ENCODE data around the gene BMF. TPM values are rescaled to one million over a fixed set of nuclear protein-coding genes. Genes with fewer than 3 reads are reported as not detected.

The BMF gene
- total and polyA plus RNA-seq, 8 donors = 2.2 to 11.7 (median 5.8) TPM

- Histone ChIP-seq H3K27me3 (no peaks in the 10 kb centered on the region), H3K4me3 (peak overlapping the region; percentile 72 to 91 (median 81)), H3K27ac (peak overlapping the region; percentile 79 to 94 (median 90)), H3K4me1 (peaks cover 48 to 58% (median 57%) of the 10 kb centered on the region in 4 donors), H3K36me3 (no peaks in the 10 kb centered on the region), H3K9me3 (no peaks in the 10 kb centered on the region)
- TF ChIP-seq CTCF (IDR thresholded peaks at IDR 0.05) = no peak
- no peak for TF ChIP-seq POLR2AphosphoS5 (IDR thresholded peaks at IDR 0.05)
- no peak for TF ChIP-seq POLR2A (IDR thresholded peaks at IDR 0.05)
- WGBS, 5 donors = 1 to 2% (median 1%) methylated on average over 28 to 47 of the region's 47 CpGs
- peak; percentile 56 to 87 for DNase-seq
- intact Hi-C loops (cut with DNase I; ENCODE audit: low total_unique reads) = no loop called here
Observed at GRCh38 chr15:40108061-40108854, 421 bp downstream of the BMF start.

GRCh38 chr15:40106203-40107161, 2.2 kb downstream of the BMF start:
- peak overlapping the region; percentile 79 to 94 (median 90) for H3K27ac ChIP-seq
- intact Hi-C loops (cut with DNase I; ENCODE audit: low total_unique reads) = no loop called here
- WGBS, 5 donors = 24 to 46% (median 31%) methylated on average over 8 of the region's 8 CpGs
- peak; percentile 83 to 92 for DNase-seq
- no peaks in the 10 kb centered on the region for H3K27me3 ChIP-seq
- H3K9me3 ChIP-seq = no peaks in the 10 kb centered on the region
- no peak for TF ChIP-seq POLR2A (IDR thresholded peaks at IDR 0.05)
- TF ChIP-seq POLR2AphosphoS5 (IDR thresholded peaks at IDR 0.05) = peak in 2 of 3 donors; percentile 80 to 82
- TF ChIP-seq CTCF (IDR thresholded peaks at IDR 0.05) = peak in 2 of 7 experiments; percentile 10 to 39
- no peak for TF ChIP-seq EP300 (IDR thresholded peaks at IDR 0.05)
- peaks cover 66 to 76% (median 75%) of the 10 kb centered on the region in 4 donors for H3K4me1 ChIP-seq
- H3K4me3 ChIP-seq = peak overlapping the region in 1 of 4 donors; percentile 79
- H3K36me3 ChIP-seq = no peaks in the 10 kb centered on the region

GRCh38 chr15:40105517-40106202, 3.0 kb downstream of the BMF start:
- WGBS, 5 donors = 63 to 86% (median 67%) methylated on average over 4 to 9 of the region's 9 CpGs
- no peaks in the 10 kb centered on the region for H3K36me3 ChIP-seq
- no peaks in the 10 kb centered on the region for H3K27me3 ChIP-seq
- H3K9me3 ChIP-seq = no peaks in the 10 kb centered on the region
- intact Hi-C loops (cut with DNase I; ENCODE audit: low total_unique reads) = no loop called here
- peak overlapping the region in 2 of 4 donors; percentile 5 to 10 for H3K4me3 ChIP-seq
- peak overlapping the region; percentile 79 to 94 (median 90) for H3K27ac ChIP-seq
- peaks cover 73 to 84% (median 83%) of the 10 kb centered on the region in 4 donors for H3K4me1 ChIP-seq
- TF ChIP-seq POLR2A (IDR thresholded peaks at IDR 0.05) (no peak), EP300 (IDR thresholded peaks at IDR 0.05) (no peak), CTCF (IDR thresholded peaks at IDR 0.05) (no peak), POLR2AphosphoS5 (IDR thresholded peaks at IDR 0.05) (no peak)
- DNase-seq = no peak
